ENCODE data around the gene HMHB1.

Gene HMHB1

GRCh38 chr5:143865426-143866025 lies 53.6 kb downstream of the HMHB1 start:
- peak in 3 of 56 donors; percentile 1 to 29 (median 7) for DNase-seq

Measured in amygdala (tissue), 56 donors.